GM19193 (cell line): ENCODE measurements around the gene CFAP57.

Experiments used
- POLR2A ChIP-seq: IDR thresholded peaks from 4 replicates; pipeline ENCODE4 v1.6.1; 2011; ENCODE audit not compliant: insufficient read depth, insufficient read length; ENCODE audit errors: extremely low read depth

Gene CFAP57

GRCh38 chr1:43274125-43274803 lies 102.1 kb downstream of the CFAP57 start:
- no peak for TF ChIP-seq POLR2A

- TF ChIP-seq POLR2A: no peak
Observed at GRCh38 chr1:43274804-43275180, 102.7 kb downstream of the CFAP57 start.

GRCh38 chr1:43275826-43276620 lies 103.9 kb downstream of the CFAP57 start:
- no peak for TF ChIP-seq POLR2A

- no peak for TF ChIP-seq POLR2A
Observed at GRCh38 chr1:43276673-43277072, 104.5 kb downstream of the CFAP57 start.

GRCh38 chr1:43277116-43277876 lies 105.2 kb downstream of the CFAP57 start:
- no peak for TF ChIP-seq POLR2A

GRCh38 chr1:43279161-43279560 lies 107.0 kb downstream of the CFAP57 start:
- no peak for TF ChIP-seq POLR2A

GRCh38 chr1:43279666-43280065 lies 107.5 kb downstream of the CFAP57 start:
- no peak for TF ChIP-seq POLR2A

GRCh38 chr1:43280692-43281091 lies 108.6 kb downstream of the CFAP57 start:
- TF ChIP-seq POLR2A: no peak

GRCh38 chr1:43282220-43283195 lies 110.4 kb downstream of the CFAP57 start:
- TF ChIP-seq POLR2A: no peak

- TF ChIP-seq POLR2A: no peak
Observed at GRCh38 chr1:43284065-43284464, 111.9 kb downstream of the CFAP57 start.

- TF ChIP-seq POLR2A: no peak
Observed at GRCh38 chr1:43284546-43285110, 112.5 kb downstream of the CFAP57 start.

- no peak for TF ChIP-seq POLR2A
Observed at GRCh38 chr1:43285269-43285990, 113.3 kb downstream of the CFAP57 start, which contains the start of gene C1orf210. Gene C1orf210 (minus strand): TSS chr1:43285581. CDS start chr1:43283270, 2,311 bp downstream.

GRCh38 chr1:43286115-43286514 lies 114.0 kb downstream of the CFAP57 start:
- no peak for TF ChIP-seq POLR2A
